MM.1S (cell line): ENCODE results near the gene LCAT.

Source experiments
- CTCF ChIP-seq: fragments of 300-600 bp; sonication (generic); IDR thresholded peaks from 2 replicates; pipeline ENCODE4 v1.5.1; 2016; ENCODE audit warnings: antibody characterized with exemption, low read length, mixed read lengths
- EZH2 ChIP-seq: fragments of 300-600 bp; sonication (generic); optimal IDR thresholded peaks from 2 replicates; pipeline ENCODE3; 2017; ENCODE audit warnings: low read depth, mild to moderate bottlenecking, antibody characterized with exemption, low read length, mixed read lengths
- EZH2phosphoT487 ChIP-seq: fragments of 300-600 bp; sonication (generic); IDR thresholded peaks from 2 replicates; pipeline ENCODE4 v1.6.1; 2018; ENCODE audit warnings: antibody characterized with exemption, low read length

DNA sequence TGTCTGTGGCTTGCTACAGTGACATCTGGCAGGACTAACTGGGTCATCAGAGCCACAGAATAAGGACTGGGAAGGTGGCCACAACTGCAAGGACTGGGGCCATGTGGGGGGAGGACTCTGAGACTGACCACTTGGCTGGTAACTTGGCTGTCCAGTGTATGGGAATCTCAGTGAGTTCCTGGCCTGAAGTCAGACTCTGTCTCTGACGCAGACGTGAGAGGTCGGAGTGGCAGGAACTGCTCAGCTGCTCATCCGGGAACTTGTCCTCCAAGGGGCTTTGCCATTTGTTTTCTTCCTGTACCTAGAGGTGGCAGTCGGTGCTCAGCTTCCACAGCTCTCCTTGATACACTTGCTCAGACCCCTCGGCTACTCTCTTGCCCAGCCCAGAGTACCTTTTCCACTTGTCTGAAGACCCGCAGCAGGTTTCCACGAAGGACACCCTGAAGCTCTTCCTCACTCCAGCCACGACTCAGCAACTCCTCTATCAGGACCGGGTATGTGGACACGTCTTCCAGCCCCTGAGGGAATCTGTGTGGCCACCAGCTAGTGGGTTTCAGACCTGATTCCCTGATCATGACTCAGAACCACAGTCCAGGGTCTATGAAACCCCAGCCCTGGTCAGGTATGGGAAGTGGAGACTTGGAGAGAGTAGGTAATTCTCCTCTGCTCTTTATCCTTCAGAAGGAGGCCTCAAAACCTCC is 43.7 kb upstream of the LCAT start:
- TF ChIP-seq CTCF, result no peak
- no peak for TF ChIP-seq EZH2phosphoT487
- no peak for TF ChIP-seq EZH2
